ENCODE data around the gene ZMAT2.

GRCh38 chr5:140713562-140714094 lies 13.4 kb downstream of the ZMAT2 start:
- no peak for TF ChIP-seq POLR2A (IDR thresholded peaks at IDR 0.05)
- TF ChIP-seq, protein P1, sequence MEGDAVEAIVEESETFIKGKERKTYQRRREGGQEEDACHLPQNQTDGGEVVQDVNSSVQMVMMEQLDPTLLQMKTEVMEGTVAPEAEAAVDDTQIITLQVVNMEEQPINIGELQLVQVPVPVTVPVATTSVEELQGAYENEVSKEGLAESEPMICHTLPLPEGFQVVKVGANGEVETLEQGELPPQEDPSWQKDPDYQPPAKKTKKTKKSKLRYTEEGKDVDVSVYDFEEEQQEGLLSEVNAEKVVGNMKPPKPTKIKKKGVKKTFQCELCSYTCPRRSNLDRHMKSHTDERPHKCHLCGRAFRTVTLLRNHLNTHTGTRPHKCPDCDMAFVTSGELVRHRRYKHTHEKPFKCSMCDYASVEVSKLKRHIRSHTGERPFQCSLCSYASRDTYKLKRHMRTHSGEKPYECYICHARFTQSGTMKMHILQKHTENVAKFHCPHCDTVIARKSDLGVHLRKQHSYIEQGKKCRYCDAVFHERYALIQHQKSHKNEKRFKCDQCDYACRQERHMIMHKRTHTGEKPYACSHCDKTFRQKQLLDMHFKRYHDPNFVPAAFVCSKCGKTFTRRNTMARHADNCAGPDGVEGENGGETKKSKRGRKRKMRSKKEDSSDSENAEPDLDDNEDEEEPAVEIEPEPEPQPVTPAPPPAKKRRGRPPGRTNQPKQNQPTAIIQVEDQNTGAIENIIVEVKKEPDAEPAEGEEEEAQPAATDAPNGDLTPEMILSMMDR (IDR thresholded peaks at IDR 0.05), result no peak

Measured in adrenal gland (tissue), 5 donors.